ENCODE measurements around the gene GJA1. TPM values are rescaled to one million over a fixed set of nuclear protein-coding genes. Genes with fewer than 3 reads are reported as not detected.

GJA1 gene
- total RNA-seq, 1 donor from 2014 or later: 67.3 TPM

- H3K27me3 ChIP-seq (ENCODE audit: control insufficient read depth in 3 of 3, insufficient read depth in 3 of 3, low read length in 3 of 3): no peaks in the 10 kb centered on the region
- no peak overlapping the region for H3K4me3 ChIP-seq (ENCODE audit: low read length in 3 of 3)
- no peak overlapping the region for H3K27ac ChIP-seq (ENCODE audit: low read depth, low read length)
- H3K9me3 ChIP-seq (ENCODE audit: control insufficient read depth in 3 of 3, low read length in 3 of 3): no peaks in the 10 kb centered on the region
- H3K9ac ChIP-seq (ENCODE audit: low read depth in 1 of 3, low read length in 3 of 3): no peak overlapping the region
- H3K36me3 ChIP-seq (ENCODE audit: control insufficient read depth in 3 of 3, insufficient read depth in 3 of 3, low read length in 3 of 3): no peaks in the 10 kb centered on the region
- no peaks in the 10 kb centered on the region for H3K4me1 ChIP-seq (ENCODE audit: control insufficient read depth in 3 of 3, insufficient read depth in 3 of 3, low read length in 3 of 3)
Measured at GRCh38 chr6:121480099-121480713, 44.8 kb downstream of the GJA1 start.

DNA sequence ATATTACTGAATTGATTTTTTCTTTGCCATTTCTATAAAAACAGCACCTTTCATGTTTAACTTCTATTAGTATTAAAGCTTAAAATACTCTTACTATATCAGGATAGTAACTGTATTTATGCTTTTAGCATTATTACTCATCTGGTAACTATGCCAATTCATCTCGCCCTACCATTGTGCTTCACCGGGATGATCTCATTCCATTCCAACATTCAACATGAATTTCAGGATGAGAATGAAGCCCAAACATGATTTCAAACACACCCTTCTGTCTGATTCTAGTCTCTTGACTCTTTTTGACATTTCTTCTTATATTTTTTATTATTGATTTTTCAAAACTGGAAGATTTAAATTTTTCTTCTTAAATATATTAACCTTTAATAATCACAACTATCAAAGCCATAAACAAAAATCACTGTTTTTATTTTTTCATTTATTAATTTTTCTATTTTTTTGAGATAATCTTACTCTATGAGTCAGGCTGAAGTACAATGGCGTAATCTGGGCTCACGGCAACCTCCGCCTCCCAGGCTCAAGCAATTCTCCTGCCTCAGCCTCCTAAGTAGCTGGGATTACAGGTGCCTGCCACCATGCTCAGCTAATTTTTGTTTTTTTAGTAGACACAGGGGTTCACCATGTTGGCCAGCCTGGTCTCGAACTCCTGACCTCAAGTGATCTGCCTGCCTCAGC lies 46.7 kb downstream of the GJA1 start:
- Histone ChIP-seq H3K36me3 (ENCODE audit: control insufficient read depth in 3 of 3, insufficient read depth in 3 of 3, low read length in 3 of 3) (no peaks in the 10 kb centered on the region), H3K4me3 (ENCODE audit: low read length in 3 of 3) (no peak overlapping the region), H3K9ac (ENCODE audit: low read depth in 1 of 3, low read length in 3 of 3) (no peak overlapping the region), H3K27me3 (ENCODE audit: control insufficient read depth in 3 of 3, insufficient read depth in 3 of 3, low read length in 3 of 3) (no peaks in the 10 kb centered on the region), H3K9me3 (ENCODE audit: control insufficient read depth in 3 of 3, low read length in 3 of 3) (no peaks in the 10 kb centered on the region), H3K4me1 (ENCODE audit: control insufficient read depth in 3 of 3, insufficient read depth in 3 of 3, low read length in 3 of 3) (no peaks in the 10 kb centered on the region), H3K27ac (ENCODE audit: low read depth, low read length) (no peak overlapping the region)

DNA sequence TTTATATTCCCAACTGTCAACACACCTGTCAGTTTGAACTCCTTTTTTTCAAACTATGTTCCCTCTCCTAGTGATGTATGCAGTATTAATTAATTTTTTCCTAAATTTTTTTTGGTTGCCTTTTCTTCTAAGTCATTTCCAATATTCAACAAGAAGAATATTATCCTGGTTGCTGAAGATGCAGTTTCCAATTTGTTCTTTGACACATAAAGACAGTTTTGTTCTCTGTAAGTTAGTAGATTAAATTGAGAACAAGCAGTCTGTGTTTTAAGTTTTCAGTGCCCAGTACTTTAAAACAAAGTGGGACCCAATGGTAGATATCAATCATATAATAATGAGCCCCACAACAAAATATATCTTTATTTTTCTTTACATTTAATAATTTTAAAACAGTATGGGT lies 47.3 kb downstream of the GJA1 start:
- Histone ChIP-seq H3K27ac (ENCODE audit: low read depth, low read length) (no peak overlapping the region), H3K36me3 (ENCODE audit: control insufficient read depth in 3 of 3, insufficient read depth in 3 of 3, low read length in 3 of 3) (no peaks in the 10 kb centered on the region), H3K9ac (ENCODE audit: low read depth in 1 of 3, low read length in 3 of 3) (no peak overlapping the region)

GRCh38 chr6:121485359-121485811 lies 49.9 kb downstream of the GJA1 start:
- H3K9ac ChIP-seq (ENCODE audit: low read depth in 1 of 3, low read length in 3 of 3): no peak overlapping the region
- no peak overlapping the region for H3K27ac ChIP-seq (ENCODE audit: low read depth, low read length)
- no peaks in the 10 kb centered on the region for H3K4me1 ChIP-seq (ENCODE audit: control insufficient read depth in 3 of 3, insufficient read depth in 3 of 3, low read length in 3 of 3)
- no peaks in the 10 kb centered on the region for H3K9me3 ChIP-seq (ENCODE audit: control insufficient read depth in 3 of 3, low read length in 3 of 3)
- no peaks in the 10 kb centered on the region for H3K27me3 ChIP-seq (ENCODE audit: control insufficient read depth in 3 of 3, insufficient read depth in 3 of 3, low read length in 3 of 3)
- no peak overlapping the region for H3K4me3 ChIP-seq (ENCODE audit: low read length in 3 of 3)
- no peaks in the 10 kb centered on the region for H3K36me3 ChIP-seq (ENCODE audit: control insufficient read depth in 3 of 3, insufficient read depth in 3 of 3, low read length in 3 of 3)

More for the DNA sequence above, 47.3 kb downstream of the GJA1 start:
- no peaks in the 10 kb centered on the region for H3K4me1 ChIP-seq (ENCODE audit: control insufficient read depth in 3 of 3, insufficient read depth in 3 of 3, low read length in 3 of 3)
- no peaks in the 10 kb centered on the region for H3K9me3 ChIP-seq (ENCODE audit: control insufficient read depth in 3 of 3, low read length in 3 of 3)
- H3K27me3 ChIP-seq (ENCODE audit: control insufficient read depth in 3 of 3, insufficient read depth in 3 of 3, low read length in 3 of 3): no peaks in the 10 kb centered on the region
- no peak overlapping the region for H3K4me3 ChIP-seq (ENCODE audit: low read length in 3 of 3)

- Histone ChIP-seq H3K4me3 (ENCODE audit: low read length in 3 of 3) (no peak overlapping the region), H3K9me3 (ENCODE audit: control insufficient read depth in 3 of 3, low read length in 3 of 3) (no peaks in the 10 kb centered on the region), H3K9ac (ENCODE audit: low read depth in 1 of 3, low read length in 3 of 3) (no peak overlapping the region), H3K27ac (ENCODE audit: low read depth, low read length) (no peak overlapping the region), H3K36me3 (ENCODE audit: control insufficient read depth in 3 of 3, insufficient read depth in 3 of 3, low read length in 3 of 3) (no peaks in the 10 kb centered on the region), H3K4me1 (ENCODE audit: control insufficient read depth in 3 of 3, insufficient read depth in 3 of 3, low read length in 3 of 3) (no peaks in the 10 kb centered on the region), H3K27me3 (ENCODE audit: control insufficient read depth in 3 of 3, insufficient read depth in 3 of 3, low read length in 3 of 3) (no peaks in the 10 kb centered on the region)
Measured at GRCh38 chr6:121491576-121491975, 56.1 kb downstream of the GJA1 start.

GRCh38 chr6:121492536-121492935 lies 57.1 kb downstream of the GJA1 start:
- Histone ChIP-seq H3K27ac (ENCODE audit: low read depth, low read length) (no peak overlapping the region), H3K36me3 (ENCODE audit: control insufficient read depth in 3 of 3, insufficient read depth in 3 of 3, low read length in 3 of 3) (no peaks in the 10 kb centered on the region), H3K27me3 (ENCODE audit: control insufficient read depth in 3 of 3, insufficient read depth in 3 of 3, low read length in 3 of 3) (no peaks in the 10 kb centered on the region), H3K4me3 (ENCODE audit: low read length in 3 of 3) (no peak overlapping the region), H3K9me3 (ENCODE audit: control insufficient read depth in 3 of 3, low read length in 3 of 3) (no peaks in the 10 kb centered on the region), H3K9ac (ENCODE audit: low read depth in 1 of 3, low read length in 3 of 3) (no peak overlapping the region), H3K4me1 (ENCODE audit: control insufficient read depth in 3 of 3, insufficient read depth in 3 of 3, low read length in 3 of 3) (no peaks in the 10 kb centered on the region)

DNA sequence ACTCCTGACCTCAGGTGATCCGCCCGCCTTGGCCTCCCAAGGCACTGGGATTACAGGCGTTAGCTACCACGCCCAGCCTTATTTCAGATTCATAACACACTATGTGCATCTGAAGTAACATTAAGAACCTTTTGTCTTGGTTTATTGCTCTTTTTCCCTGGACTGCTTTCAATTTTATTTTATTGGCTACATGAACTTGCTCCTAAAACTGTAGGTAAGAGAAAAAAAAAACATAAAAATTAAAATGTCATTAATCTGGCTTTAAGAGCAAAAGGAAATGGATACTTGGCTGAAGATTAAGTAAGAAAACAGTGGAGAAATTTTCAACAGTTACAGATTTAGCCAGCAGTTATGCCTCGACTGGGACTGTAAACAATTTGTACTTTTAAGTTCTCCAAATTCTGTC lies 62.5 kb downstream of the GJA1 start:
- Histone ChIP-seq H3K4me3 (ENCODE audit: low read length in 3 of 3) (no peak overlapping the region), H3K27me3 (ENCODE audit: control insufficient read depth in 3 of 3, insufficient read depth in 3 of 3, low read length in 3 of 3) (no peaks in the 10 kb centered on the region), H3K27ac (ENCODE audit: low read depth, low read length) (no peak overlapping the region), H3K9ac (ENCODE audit: low read depth in 1 of 3, low read length in 3 of 3) (no peak overlapping the region), H3K9me3 (ENCODE audit: control insufficient read depth in 3 of 3, low read length in 3 of 3) (no peaks in the 10 kb centered on the region), H3K36me3 (ENCODE audit: control insufficient read depth in 3 of 3, insufficient read depth in 3 of 3, low read length in 3 of 3) (no peaks in the 10 kb centered on the region), H3K4me1 (ENCODE audit: control insufficient read depth in 3 of 3, insufficient read depth in 3 of 3, low read length in 3 of 3) (no peaks in the 10 kb centered on the region)

- H3K27ac ChIP-seq (ENCODE audit: low read depth, low read length): no peak overlapping the region
- no peaks in the 10 kb centered on the region for H3K9me3 ChIP-seq (ENCODE audit: control insufficient read depth in 3 of 3, low read length in 3 of 3)
- no peaks in the 10 kb centered on the region for H3K4me1 ChIP-seq (ENCODE audit: control insufficient read depth in 3 of 3, insufficient read depth in 3 of 3, low read length in 3 of 3)
- no peaks in the 10 kb centered on the region for H3K27me3 ChIP-seq (ENCODE audit: control insufficient read depth in 3 of 3, insufficient read depth in 3 of 3, low read length in 3 of 3)
- no peak overlapping the region for H3K9ac ChIP-seq (ENCODE audit: low read depth in 1 of 3, low read length in 3 of 3)
- H3K36me3 ChIP-seq (ENCODE audit: control insufficient read depth in 3 of 3, insufficient read depth in 3 of 3, low read length in 3 of 3): no peaks in the 10 kb centered on the region
- no peak overlapping the region for H3K4me3 ChIP-seq (ENCODE audit: low read length in 3 of 3)
Measured at GRCh38 chr6:121498481-121499276, 63.2 kb downstream of the GJA1 start.
